RWPE1 (cell line): Measurements from ENCODE around the gene C19orf85.

Experiments
- CTCF ChIA-PET: fragments of 350-600 bp; sonication (Branson Sonifier 250); formaldehyde crosslinking; extraction: SDS; loops from one replicate; lab custom pipeline; 2021; lab: Yijun Ruan, JAX
- POLR2A ChIA-PET: fragments of 400-600 bp; formaldehyde crosslinking; extraction: SDS; loops from one replicate; lab custom pipeline; 2020; ENCODE audit warnings: antibody characterized with exemption; ENCODE audit not compliant: low non-redundant PET; lab: Yijun Ruan, JAX
- DNase-seq: peaks from one replicate; pipeline ENCODE4 v3.0.0; 2012; ENCODE audit warnings: low spot score
- H3K27ac ChIP-seq: fragments of 450-650 bp; 2 replicates; pipeline ENCODE4 v1.5.1; 2017
- TF ChIP-seq, protein P1 (sequence below): fragments of 450-650 bp; conservative IDR thresholded peaks from 2 replicates; pipeline ENCODE4 v1.5.1; 2017; ENCODE audit warnings: low read depth, mild to moderate bottlenecking

Gene C19orf85

DNA sequence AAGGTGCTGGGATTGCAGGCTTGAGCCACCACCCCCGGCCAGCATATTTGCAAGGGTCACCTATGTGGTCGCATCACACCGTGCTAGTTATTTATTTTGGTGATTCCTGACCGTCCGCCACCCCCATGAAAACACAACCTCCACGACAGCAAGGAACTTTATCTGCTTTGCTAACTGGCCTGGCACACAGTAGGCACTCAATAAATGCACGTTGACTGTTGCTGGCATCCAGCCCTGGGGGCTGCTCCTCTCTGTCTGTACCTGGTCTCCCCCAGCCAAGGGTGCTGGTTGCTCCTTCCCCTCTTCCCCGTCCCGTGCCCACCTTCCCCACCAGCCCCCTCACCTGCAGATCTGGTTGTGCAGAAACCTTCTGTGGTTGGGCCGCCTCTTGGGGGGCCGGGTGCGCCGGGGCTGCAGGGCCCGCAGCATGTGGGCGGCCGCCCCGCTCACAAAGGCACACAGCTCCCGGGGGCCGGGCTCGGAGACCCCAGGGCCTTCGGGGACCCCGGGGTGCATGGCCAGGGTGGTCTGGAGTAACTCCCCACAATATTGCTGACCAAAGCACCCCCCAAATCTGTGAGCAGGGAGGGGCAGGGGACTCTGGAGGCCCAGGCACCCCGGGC lies 401 bp downstream of the C19orf85 start:
- ChIA-PET CTCF (no interaction called here), POLR2A (no interaction called here)

DNA sequence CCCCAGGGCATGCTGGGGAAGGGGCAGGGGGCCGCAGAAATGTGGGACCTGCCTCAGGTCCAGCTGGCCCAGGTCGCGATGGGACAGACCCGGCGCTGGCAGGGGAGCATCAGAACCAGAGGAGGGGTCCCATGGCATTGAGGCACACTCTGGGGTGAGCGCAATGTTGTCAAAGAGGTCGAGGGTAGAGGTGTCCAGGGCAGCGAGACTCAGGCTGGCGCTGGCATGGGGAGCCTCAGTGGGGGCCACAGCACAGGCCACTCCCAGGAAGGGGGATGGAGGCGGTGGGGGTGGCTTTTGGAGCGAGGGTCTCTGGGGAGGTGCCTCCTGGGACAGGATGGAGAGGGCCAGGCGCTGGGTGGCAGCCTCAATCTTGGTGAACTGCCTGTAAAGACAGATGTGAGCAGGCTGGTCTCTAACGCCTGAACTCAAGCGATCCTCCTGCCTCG lies 944 bp downstream of the C19orf85 start:
- CTCF ChIA-PET: no interaction called here
- POLR2A ChIA-PET: no interaction called here

More for the DNA sequence above, 401 bp downstream of the C19orf85 start:
- no peak overlapping the region for H3K27ac ChIP-seq
- DNase-seq: no peak
- TF ChIP-seq, protein P1, sequence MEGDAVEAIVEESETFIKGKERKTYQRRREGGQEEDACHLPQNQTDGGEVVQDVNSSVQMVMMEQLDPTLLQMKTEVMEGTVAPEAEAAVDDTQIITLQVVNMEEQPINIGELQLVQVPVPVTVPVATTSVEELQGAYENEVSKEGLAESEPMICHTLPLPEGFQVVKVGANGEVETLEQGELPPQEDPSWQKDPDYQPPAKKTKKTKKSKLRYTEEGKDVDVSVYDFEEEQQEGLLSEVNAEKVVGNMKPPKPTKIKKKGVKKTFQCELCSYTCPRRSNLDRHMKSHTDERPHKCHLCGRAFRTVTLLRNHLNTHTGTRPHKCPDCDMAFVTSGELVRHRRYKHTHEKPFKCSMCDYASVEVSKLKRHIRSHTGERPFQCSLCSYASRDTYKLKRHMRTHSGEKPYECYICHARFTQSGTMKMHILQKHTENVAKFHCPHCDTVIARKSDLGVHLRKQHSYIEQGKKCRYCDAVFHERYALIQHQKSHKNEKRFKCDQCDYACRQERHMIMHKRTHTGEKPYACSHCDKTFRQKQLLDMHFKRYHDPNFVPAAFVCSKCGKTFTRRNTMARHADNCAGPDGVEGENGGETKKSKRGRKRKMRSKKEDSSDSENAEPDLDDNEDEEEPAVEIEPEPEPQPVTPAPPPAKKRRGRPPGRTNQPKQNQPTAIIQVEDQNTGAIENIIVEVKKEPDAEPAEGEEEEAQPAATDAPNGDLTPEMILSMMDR: no peak

DNA sequence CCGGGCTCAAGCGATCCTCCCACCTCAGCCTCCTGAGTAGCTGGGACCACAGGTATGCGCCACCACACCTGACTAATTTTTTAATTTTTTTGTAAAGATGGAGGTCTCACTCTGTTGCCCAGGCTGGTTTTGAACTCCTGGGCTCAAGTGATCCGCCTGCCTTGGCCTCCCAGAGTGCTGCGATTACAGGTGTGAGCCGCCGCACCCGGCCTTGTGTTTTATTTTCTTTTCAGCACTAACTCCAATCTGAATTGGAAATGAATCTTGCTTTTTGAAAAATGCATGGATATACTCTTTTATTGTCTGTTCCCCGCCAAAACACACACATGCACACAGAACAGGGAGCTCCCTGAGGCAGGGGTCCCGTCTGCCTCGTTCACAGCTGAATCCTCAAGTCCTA lies 1.8 kb downstream of the C19orf85 start:
- no peak for DNase-seq
- H3K27ac ChIP-seq: peak overlapping the region; percentile 88
- ChIA-PET POLR2A (interaction anchor here (0.6 kb wide), 1 partner anchor 187 kb away, joined by 6 read pairs; no protein-coding TSS in a partner anchor), CTCF (interaction anchor here (0.6 kb wide), 1 partner anchor 103 kb away, joined by 4 read pairs; no protein-coding TSS in a partner anchor)
- TF ChIP-seq, protein P1: no peak

More for the DNA sequence above, 944 bp downstream of the C19orf85 start:
- H3K27ac ChIP-seq: no peak overlapping the region
- no peak for DNase-seq
- TF ChIP-seq, protein P1: no peak

DNA sequence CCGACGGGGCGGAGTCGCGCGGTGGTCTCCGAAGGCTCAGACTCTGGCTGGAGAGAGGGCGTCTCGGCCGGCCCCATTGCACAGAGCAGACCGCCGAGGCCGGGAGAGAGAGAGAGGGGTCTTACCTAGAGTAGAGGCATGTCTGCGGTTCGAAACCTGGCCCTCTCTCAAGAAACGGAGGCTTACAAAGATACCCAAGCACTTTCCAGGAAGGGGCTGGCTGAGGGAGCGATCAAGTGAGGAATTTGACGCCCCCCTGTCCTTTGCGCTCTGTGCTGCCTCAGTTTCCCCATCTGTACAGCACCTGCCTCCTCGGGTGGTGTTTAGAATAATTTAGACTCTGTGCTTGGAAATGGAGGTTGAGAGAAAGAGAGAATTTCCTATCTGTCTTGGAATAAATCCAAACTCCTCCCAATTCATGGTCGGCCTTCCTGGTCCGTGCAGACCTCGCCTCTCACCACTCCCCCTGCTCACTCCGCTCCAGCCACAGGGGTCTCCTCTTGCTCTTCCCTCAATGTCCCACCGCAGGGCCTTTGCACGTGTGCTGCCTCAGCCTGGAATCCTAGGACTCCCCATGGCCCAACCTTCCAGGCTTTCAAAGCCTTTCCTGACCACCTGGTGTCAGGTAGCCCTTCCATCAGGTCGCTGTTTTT lies 2.5 kb downstream of the C19orf85 start:
- TF ChIP-seq, protein P1: no peak
- peak overlapping the region; percentile 88 for H3K27ac ChIP-seq
- ChIA-PET CTCF (no interaction called here), POLR2A (no interaction called here)
- DNase-seq: no peak

DNA sequence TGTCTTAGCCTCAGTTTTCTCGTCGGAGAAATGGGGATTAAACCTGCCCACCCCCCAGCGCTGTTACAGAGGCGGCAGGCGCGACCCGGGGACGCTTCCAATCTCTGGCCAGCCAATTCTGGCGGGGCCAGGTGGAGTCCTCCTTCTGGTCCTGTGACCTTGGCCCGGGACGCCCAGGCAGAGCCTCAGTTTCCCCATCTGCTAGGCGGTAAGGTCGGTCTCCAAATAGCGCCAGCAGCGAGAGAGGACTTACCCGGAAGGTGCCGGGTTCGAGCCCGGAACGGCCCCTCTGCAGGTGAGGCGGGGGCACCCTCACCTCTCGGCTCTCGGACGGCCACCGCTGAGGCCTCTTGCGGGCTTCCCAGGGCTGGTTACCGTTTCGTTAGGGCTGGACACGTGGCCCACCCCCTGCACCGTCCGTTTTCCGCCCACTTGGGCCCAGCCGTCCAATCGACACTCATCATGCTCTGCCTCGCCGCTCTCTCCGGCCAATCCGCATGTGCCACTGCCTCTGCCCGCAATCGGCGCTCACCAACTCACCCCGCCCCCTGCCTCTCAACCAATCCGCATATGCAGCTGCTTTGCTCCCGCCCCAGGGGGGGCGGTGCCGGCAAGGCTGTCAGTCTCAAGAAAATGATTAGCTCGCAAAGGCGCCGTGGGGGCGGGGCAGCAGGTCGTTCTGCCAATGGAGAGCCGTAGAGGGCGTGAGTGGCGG lies 3.1 kb downstream of the C19orf85 start, which contains the start of gene ISOC2:
Gene ISOC2 (minus strand): TSS at position 384 of the 715 bp plus-strand sequence. CDS start 5,156 bp downstream, outside the sequence.
- peak within 1 kb of the TSS; percentile 88 for H3K27ac ChIP-seq
- CTCF ChIA-PET: interaction anchor here (0.6 kb wide), 1 partner anchor 259 kb away, joined by 3 read pairs; no protein-coding TSS in a partner anchor
- peak; percentile 99 for DNase-seq
- TF ChIP-seq, protein P1: no peak
- POLR2A ChIA-PET: interaction anchor here (0.6 kb wide), 1 partner anchor 119 kb away, joined by 3 read pairs; the partner anchor contains the start of gene ZNF579

DNA sequence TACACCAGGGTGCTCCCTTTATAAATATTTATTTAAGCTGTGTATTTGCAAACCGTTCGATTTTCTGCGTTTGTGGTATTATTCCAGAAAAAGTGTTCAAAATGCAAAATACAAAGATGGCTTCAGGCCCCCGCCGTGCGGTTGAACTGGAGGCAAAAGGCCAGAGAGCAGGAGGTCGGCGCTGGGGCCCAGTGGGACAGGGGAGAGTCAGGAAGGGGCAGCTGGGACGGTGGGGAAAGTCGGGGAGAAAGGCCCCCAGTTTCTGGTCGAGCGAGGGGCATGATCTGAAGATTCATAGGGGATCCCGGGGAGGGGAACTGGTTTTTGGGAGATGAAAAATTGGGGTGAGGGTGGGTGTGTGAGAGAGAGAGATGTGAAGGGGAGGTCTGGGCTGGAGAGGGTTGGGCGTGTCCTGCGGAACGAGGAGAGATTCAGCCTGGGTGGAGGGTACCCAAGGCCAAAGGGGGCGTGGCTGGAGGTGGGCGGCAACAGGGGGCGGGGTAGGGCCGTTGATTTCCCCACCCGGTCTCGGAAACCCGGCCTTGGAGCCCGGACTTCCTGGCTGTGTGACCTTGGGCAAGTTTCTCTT lies 3.8 kb downstream of the C19orf85 start:
- H3K27ac ChIP-seq: peak overlapping the region; percentile 88
- peak; percentile 67 for DNase-seq
- ChIA-PET POLR2A (interaction anchor here (0.6 kb wide), 1 partner anchor 120 kb away, joined by 3 read pairs; the partner anchor contains the start of gene ZNF579), CTCF (interaction anchor here (0.6 kb wide), 1 partner anchor 258 kb away, joined by 3 read pairs; no protein-coding TSS in a partner anchor)
- TF ChIP-seq, protein P1: no peak
